ENCODE measurements around the gene NAA50.
A peak's percentile ranks its signal among the peaks of the same experiment; 100 is the strongest.

Gene NAA50

DNA sequence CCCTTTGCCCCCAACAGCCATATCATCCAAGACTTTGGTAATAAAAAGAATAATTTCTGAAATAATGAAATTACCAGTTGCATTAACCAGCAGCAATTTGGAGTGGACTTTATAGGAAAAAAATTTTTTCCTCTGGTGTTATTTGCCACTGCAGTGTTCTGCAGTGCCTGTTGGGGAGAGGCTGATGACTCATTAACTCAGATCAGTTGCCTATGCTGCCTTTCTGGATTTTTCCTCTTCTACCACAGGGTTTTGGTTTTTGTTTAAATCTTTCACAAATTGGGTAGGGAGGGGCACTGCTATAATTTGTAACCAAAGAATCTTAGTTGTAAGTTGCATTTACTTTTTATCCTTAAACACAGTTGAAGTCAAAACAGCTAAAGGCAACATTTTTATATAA is 23.5 kb upstream of the NAA50 start:
- Histone ChIP-seq H3K9me3 (no peaks in the 10 kb centered on the region), H3K36me3 (no peaks in the 10 kb centered on the region), H3K27me3 (no peaks in the 10 kb centered on the region), H3K9ac (no peak overlapping the region), H3K27ac (no peak overlapping the region), H4K20me1 (no peaks in the 10 kb centered on the region), H3K4me3 (no peak overlapping the region), H3K4me1 (peaks cover 8% of the 10 kb centered on the region; the same call in 1 of the 2 replicates), H3K4me2 (no peak overlapping the region)
- TF ChIP-seq Cebpa-rat (IDR thresholded peaks at IDR 0.05) = no peak

DNA sequence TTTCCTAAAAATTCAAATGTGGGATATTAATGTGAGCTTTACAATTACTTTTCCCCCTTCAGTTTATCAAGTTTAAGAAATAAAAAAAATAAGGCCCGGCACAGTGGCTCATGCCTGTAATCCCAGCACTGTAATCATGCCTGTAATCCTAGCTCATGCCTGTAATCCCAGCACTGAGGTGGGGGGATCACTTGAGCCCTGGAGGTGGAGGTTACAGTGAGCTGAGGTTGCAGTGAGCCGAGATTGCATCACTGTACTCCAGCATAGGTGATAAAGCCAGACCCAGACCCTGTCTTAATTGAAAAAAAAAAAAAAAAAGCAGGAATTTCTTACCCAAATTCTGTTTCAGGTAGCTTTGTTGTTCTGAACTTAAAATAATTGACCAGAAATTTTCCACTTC is 18.6 kb upstream of the NAA50 start:
- no peak overlapping the region for H3K27ac ChIP-seq
- TF ChIP-seq Cebpa-rat (IDR thresholded peaks at IDR 0.05) = no peak
- no peaks in the 10 kb centered on the region; the same call in 1 of the 2 replicates for H3K9me3 ChIP-seq
- no peak overlapping the region for H3K4me2 ChIP-seq
- H3K36me3 ChIP-seq = no peaks in the 10 kb centered on the region
- no peak overlapping the region for H3K4me3 ChIP-seq
- H4K20me1 ChIP-seq = no peaks in the 10 kb centered on the region
- no peaks in the 10 kb centered on the region for H3K27me3 ChIP-seq
- H3K4me1 ChIP-seq = no peaks in the 10 kb centered on the region
- no peak overlapping the region for H3K9ac ChIP-seq

- no peaks in the 10 kb centered on the region for H3K4me1 ChIP-seq
- H3K27me3 ChIP-seq = no peaks in the 10 kb centered on the region
- no peak overlapping the region for H3K27ac ChIP-seq
- H3K4me3 ChIP-seq = no peak overlapping the region
- TF ChIP-seq Cebpa-rat (IDR thresholded peaks at IDR 0.05) = no peak
- H3K36me3 ChIP-seq = 0 out of 2 replicates have a peak, but pooled peaks cover 6% of the 10 kb centered on the region
- H3K9ac ChIP-seq = no peak overlapping the region
- H3K4me2 ChIP-seq = no peak overlapping the region
- H3K9me3 ChIP-seq = peaks cover 11% of the 10 kb centered on the region
- no peaks in the 10 kb centered on the region for H4K20me1 ChIP-seq
Observed at GRCh38 chr3:113758389-113759024, 12.5 kb upstream of the NAA50 start.

DNA sequence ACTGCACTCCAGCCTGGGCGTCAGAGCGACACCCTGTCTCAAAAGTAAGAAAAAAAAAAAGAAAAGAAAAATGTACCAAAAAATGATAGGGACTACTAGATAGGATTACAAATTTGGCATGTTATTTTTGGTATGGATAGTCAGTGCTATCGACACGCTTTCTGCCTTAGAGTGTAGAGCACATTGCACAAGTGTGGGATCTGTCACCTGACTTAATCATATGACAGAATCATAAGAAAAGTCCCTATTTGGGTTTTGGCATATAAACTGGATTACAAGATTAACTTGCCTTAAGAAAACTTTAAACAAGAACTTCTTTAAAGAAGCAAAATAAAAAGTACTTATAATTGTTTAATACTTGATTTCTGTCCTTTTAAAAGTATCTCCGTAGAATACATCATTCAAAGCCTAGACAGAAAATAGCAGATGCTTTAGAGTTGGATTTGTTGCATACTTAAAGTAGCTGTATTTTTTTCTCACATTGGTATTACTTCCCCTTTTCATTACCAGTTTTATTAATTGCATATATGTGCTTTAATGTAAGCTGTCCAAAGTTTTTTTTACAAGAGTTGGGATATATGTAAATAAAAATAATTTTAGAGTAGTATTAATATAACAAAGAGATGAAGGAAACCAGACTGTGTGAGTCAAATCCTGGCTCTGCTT is 8.6 kb upstream of the NAA50 start:
- H4K20me1 ChIP-seq = peaks cover 5% of the 10 kb centered on the region; the same call in 1 of the 2 replicates
- no peaks in the 10 kb centered on the region for H3K4me1 ChIP-seq
- no peak overlapping the region for H3K27ac ChIP-seq
- no peak overlapping the region for H3K9ac ChIP-seq
- H3K4me2 ChIP-seq = no peak overlapping the region
- no peaks in the 10 kb centered on the region for H3K27me3 ChIP-seq
- H3K36me3 ChIP-seq = 0 out of 2 replicates have a peak, but pooled peaks cover 6% of the 10 kb centered on the region
- H3K9me3 ChIP-seq = peaks cover 11% of the 10 kb centered on the region
- no peak for TF ChIP-seq Cebpa-rat (IDR thresholded peaks at IDR 0.05)
- H3K4me3 ChIP-seq = no peak overlapping the region

DNA sequence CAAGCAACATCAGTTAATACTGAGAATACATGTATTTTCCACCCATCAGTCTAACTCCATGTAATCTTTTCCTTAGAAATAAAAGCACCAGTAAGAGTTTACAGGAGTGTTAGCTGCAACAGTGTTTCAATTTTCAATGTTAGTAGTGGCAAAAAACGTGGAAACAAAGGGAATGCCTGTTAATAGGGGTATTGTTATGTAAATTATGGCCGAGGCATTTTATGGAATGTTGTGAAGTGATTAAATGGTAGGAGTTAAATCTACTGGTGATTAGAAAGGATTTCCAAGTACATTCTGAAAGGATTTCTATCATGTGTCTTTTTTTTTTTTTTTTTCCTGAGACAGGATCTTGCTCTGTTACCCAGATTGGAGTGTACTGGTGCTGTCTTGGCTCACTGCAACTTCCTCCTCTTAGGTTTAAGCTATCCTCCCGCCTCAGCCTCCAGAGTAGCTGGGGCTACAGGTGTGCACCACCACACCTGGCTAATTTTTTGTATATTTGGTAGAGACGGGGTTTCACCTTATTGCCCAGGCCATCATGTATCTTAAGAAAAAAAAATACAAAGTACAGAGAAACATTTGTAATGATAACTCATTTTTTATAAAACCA is 7.4 kb upstream of the NAA50 start:
- Histone ChIP-seq H3K9ac (no peak overlapping the region), H3K4me1 (peaks cover 10% of the 10 kb centered on the region), H3K4me3 (no peak overlapping the region), H3K36me3 (0 out of 2 replicates have a peak, but pooled peaks cover 5% of the 10 kb centered on the region), H3K4me2 (no peak overlapping the region), H3K27me3 (no peaks in the 10 kb centered on the region), H3K9me3 (peaks cover 7% of the 10 kb centered on the region), H3K27ac (no peak overlapping the region), H4K20me1 (peaks cover 5% of the 10 kb centered on the region; the same call in 1 of the 2 replicates)
- TF ChIP-seq Cebpa-rat (IDR thresholded peaks at IDR 0.05) = no peak

GRCh38 chr3:113751141-113751540 is 5.1 kb upstream of the NAA50 start:
- Histone ChIP-seq H3K36me3 (no peaks in the 10 kb centered on the region), H3K27ac (no peak overlapping the region), H3K4me2 (no peak overlapping the region), H3K9me3 (no peaks in the 10 kb centered on the region), H3K27me3 (no peaks in the 10 kb centered on the region), H3K9ac (no peak overlapping the region), H3K4me3 (no peak overlapping the region), H4K20me1 (peaks cover 5% of the 10 kb centered on the region; the same call in 1 of the 2 replicates), H3K4me1 (peaks cover 21% of the 10 kb centered on the region)
- no peak for TF ChIP-seq Cebpa-rat (IDR thresholded peaks at IDR 0.05)

DNA sequence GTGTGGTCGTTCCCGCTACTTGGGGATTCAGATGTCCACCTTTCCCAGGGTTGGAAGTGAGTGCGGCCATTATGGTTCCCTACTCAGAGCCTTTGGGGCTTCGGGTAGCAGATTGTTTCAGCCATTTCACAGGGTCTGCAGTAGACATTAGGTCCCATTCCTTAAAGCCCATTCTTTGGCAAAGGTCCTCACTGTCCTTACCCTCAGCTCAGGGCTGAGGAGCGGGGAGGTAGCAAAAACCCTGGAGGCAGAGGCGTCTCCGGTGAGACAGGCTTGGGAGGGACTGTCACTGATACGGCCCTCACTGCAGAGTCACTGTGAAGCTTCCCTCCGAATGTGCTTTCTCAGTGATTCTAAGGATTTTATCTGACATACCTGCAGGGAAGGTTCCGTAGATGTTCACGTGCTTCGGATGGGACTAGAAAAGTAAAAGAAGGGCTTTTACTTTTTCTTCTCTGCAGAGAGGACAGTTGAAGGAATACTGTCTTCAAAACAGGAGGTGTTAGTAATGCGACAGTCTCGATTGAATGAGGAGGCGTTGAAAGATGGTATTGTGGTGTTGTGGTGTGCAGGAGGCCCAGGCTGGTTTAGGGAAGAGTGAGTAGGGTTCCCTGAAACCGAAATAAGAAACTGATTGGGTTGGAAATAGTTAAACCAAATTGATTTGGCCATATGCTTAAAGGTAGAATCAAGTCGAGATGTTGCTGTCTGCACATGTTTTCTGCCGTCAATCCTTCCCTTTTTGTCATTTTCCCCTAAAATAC is 1.4 kb upstream of the NAA50 start:
- H3K36me3 ChIP-seq = no peaks in the 10 kb centered on the region; the same call in 1 of the 2 replicates
- peak overlapping the region; percentile 87 for H3K4me2 ChIP-seq
- TF ChIP-seq Cebpa-rat (IDR thresholded peaks at IDR 0.05) = no peak
- peaks cover 43% of the 10 kb centered on the region for H3K4me1 ChIP-seq
- H3K4me3 ChIP-seq = peak overlapping the region; percentile 86
- no peaks in the 10 kb centered on the region for H3K9me3 ChIP-seq
- peaks cover 31% of the 10 kb centered on the region for H4K20me1 ChIP-seq
- H3K27me3 ChIP-seq = no peaks in the 10 kb centered on the region
- H3K9ac ChIP-seq = peak overlapping the region; percentile 87
- peak overlapping the region; percentile 98 for H3K27ac ChIP-seq

GRCh38 chr3:113746548-113747282 is 666 bp upstream of the NAA50 start, which contains the start of gene ATP6V1A:
Gene ATP6V1A (plus strand): TSS chr3:113747035. CDS start chr3:113778754, 31,719 bp downstream.
- peak within 1 kb of the TSS; percentile 87 for H3K9ac ChIP-seq
- peaks cover 38% of the 10 kb centered on the region for H4K20me1 ChIP-seq
- H3K36me3 ChIP-seq = no peaks in the 10 kb centered on the region; the same call in 1 of the 2 replicates
- peak within 1 kb of the TSS; percentile 86 for H3K4me3 ChIP-seq
- no peaks in the 10 kb centered on the region for H3K9me3 ChIP-seq
- H3K4me2 ChIP-seq = peak within 1 kb of the TSS; percentile 87
- H3K27ac ChIP-seq = peak within 1 kb of the TSS; percentile 98
- H3K27me3 ChIP-seq = no peaks in the 10 kb centered on the region
- TF ChIP-seq Cebpa-rat (IDR thresholded peaks at IDR 0.05) = no peak
- peaks cover 49% of the 10 kb centered on the region for H3K4me1 ChIP-seq
